Stimulated activated CD8-positive, alpha-beta memory T cell treated with anti-CD3 and anti-CD28 coated beads, Interleukin-15, amount 100 ng/mL, for 4 hours (primary cell): ENCODE data around the gene TNFSF11.

Experiments
- DNase-seq, 2 donors: peaks; one replicate each; pipeline ENCODE4 v3.0.0-alpha.2; 2020; ENCODE audit warnings: low read depth in 2 of 2

TNFSF11 gene

DNA sequence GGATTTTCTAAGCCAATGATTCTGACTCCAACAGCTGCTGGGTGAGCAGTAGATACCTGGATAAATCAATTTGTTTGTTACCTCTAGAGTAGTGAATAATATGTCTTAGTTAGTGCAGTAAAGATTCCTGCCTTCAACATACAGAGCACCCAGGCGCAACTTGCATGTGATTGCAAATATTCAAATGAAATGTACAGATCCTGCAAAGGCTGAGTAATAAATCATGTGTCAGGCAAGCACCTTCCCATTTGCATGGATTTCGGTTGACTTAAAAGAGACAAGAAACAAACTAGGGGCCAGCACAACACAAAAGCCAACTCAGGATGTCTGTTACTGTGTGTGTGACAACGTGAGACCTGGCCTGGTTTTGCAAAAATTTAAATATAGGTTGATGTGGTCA is 79.7 kb downstream of the TNFSF11 start:
- DNase-seq, result no peak

GRCh38 chr13:42654212-42654611 is 80.3 kb downstream of the TNFSF11 start:
- DNase-seq, result no peak

GRCh38 chr13:42654722-42655121 is 80.8 kb downstream of the TNFSF11 start:
- DNase-seq, result no peak

GRCh38 chr13:42656161-42656560 is 82.2 kb downstream of the TNFSF11 start:
- no peak for DNase-seq

GRCh38 chr13:42656958-42657357 is 83.0 kb downstream of the TNFSF11 start:
- no peak for DNase-seq
